Hair follicle dermal papilla cell (primary cell): ENCODE data around the gene CDKL1. TPM values are rescaled to one million over a fixed set of nuclear protein-coding genes. Genes with fewer than 3 reads are reported as not detected.

ENCODE experiments used
- small RNA-seq: library from RNA; depleted of rRNA; stranded (forward); fragments of <200 nt; gene quantifications from one replicate; pipeline ENCODE3, GENCODE V24; 2012
- total RNA-seq: library from RNA; depleted of rRNA; stranded (reverse); fragments of >200 nt; gene quantifications from 2 replicates; pipeline ENCODE4 v1.2.3, GENCODE V29; 2012

CDKL1 gene
- 14.2 and 35.0 TPM in 2 replicates for total RNA-seq

GRCh38 chr14:50396631-50397389, at the start of gene CDKL1:
TSS of gene CDKL1 (minus strand) at chr14:50396881. CDS start at chr14:50395868, 1,013 bp downstream.

GRCh38 chr14:50311972-50312733, 84.5 kb downstream of the CDKL1 start, which contains the start of the genes DMAC2L and L2HGDH:
TSS of gene DMAC2L (plus strand) at chr14:50312324. CDS start at chr14:50321488, 9,164 bp downstream.
TSS of gene L2HGDH (minus strand) at chr14:50312229. CDS start at chr14:50312150, 79 bp downstream.

Small RNA genes within 50 kb of the gene (small RNA-seq; reads per million reads assigned to genes)
- gene MIR4504 = not detected

Other genes starting within 250 kb of the CDKL1 start
- 27.3 and 27.7 TPM in 2 replicates for gene SOS2, start 165.3 kb downstream of the CDKL1 start, total RNA-seq
- gene L2HGDH, start 84.7 kb downstream of the CDKL1 start, total RNA-seq = 2.3 and 2.8 TPM in 2 replicates
- 6.1 and 6.5 TPM in 2 replicates for gene DMAC2L, start 84.6 kb downstream of the CDKL1 start, total RNA-seq
- 151 and 182 TPM in 2 replicates for gene MAP4K5, start 135.7 kb upstream of the CDKL1 start, total RNA-seq
- 13.8 and 15.1 TPM in 2 replicates for gene ATL1, start 163.3 kb upstream of the CDKL1 start, total RNA-seq